ENCODE data around the gene NFIA.

DNA sequence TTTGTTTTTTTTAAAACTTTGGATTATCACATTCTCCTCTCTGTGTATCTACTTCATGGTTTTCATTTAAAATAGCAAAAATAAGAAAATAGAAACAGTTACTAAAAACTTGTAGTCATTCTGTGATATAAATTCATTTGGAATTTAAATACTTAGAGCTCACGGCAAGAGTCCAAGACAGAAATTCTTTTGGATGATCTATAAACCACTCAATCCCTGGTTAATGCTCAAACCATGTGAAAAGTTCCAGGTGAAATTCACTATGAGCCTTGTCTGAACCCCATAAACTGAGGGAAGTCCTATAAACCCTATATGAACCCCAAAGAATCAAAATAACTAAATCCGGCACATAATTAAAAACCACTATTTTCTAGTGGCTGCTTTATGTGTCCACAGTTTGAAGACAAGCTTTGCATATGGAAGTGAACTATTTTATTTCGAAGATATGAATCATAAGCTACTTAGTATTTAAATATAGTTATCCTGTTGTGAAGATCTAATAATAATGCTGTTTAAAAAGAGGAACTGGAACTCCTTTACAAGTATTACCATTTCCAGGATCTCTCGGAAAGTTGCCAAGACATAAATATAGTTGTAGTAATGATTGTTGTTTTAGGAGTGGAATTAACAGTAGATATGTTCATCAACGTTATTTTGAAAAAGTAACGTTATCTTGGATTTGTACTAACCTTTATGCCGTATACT, 163.5 kb downstream of the NFIA start:
- TF ChIP-seq, protein P1, sequence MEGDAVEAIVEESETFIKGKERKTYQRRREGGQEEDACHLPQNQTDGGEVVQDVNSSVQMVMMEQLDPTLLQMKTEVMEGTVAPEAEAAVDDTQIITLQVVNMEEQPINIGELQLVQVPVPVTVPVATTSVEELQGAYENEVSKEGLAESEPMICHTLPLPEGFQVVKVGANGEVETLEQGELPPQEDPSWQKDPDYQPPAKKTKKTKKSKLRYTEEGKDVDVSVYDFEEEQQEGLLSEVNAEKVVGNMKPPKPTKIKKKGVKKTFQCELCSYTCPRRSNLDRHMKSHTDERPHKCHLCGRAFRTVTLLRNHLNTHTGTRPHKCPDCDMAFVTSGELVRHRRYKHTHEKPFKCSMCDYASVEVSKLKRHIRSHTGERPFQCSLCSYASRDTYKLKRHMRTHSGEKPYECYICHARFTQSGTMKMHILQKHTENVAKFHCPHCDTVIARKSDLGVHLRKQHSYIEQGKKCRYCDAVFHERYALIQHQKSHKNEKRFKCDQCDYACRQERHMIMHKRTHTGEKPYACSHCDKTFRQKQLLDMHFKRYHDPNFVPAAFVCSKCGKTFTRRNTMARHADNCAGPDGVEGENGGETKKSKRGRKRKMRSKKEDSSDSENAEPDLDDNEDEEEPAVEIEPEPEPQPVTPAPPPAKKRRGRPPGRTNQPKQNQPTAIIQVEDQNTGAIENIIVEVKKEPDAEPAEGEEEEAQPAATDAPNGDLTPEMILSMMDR (IDR thresholded peaks at IDR 0.05), result no peak
- TF ChIP-seq POLR2AphosphoS5 (IDR thresholded peaks at IDR 0.05) (no peak), POLR2A (IDR thresholded peaks at IDR 0.05) (no peak)

All from prostate gland (tissue), 2 donors.